Activated T-helper 17 cell treated with anti-CD3 and anti-CD28 coated beads, Interleukin-2, amount 50 U/mL, for 72 hours (primary cell): ENCODE data around the gene EGR1. TPM values are rescaled to one million over a fixed set of nuclear protein-coding genes. Genes with fewer than 3 reads are reported as not detected.
A peak's percentile ranks its signal among the peaks of the same experiment; 100 is the strongest.

ENCODE experiments used
- ATAC-seq: fragments of 150-1000 bp; cut with Tn5 transposase; replicated peaks from 2 replicates; pipeline ENCODE4 v1.10.0; 2021; ENCODE audit warnings: mild to moderate bottlenecking, moderate library complexity
- H3K27ac Mint-ChIP-seq: one replicate; pipeline ENCODE4 v1.8.0; 2022; ENCODE audit warnings: mixed read lengths
- H3K27me3 Mint-ChIP-seq: one replicate; pipeline ENCODE4 v1.8.0; 2022; ENCODE audit warnings: mixed read lengths
- H3K36me3 Mint-ChIP-seq: one replicate; pipeline ENCODE4 v1.8.0; 2022; ENCODE audit warnings: low read depth, mild to moderate bottlenecking, mixed read lengths
- H3K4me1 Mint-ChIP-seq: one replicate; pipeline ENCODE4 v1.8.0; 2022; ENCODE audit warnings: mixed read lengths
- H3K4me3 Mint-ChIP-seq: one replicate; pipeline ENCODE4 v1.8.0; 2022; ENCODE audit warnings: mild to moderate bottlenecking, mixed read lengths
- H3K9me3 Mint-ChIP-seq: one replicate; pipeline ENCODE4 v1.8.0; 2022; ENCODE audit warnings: mixed read lengths
- total RNA-seq, 2 donors: library from RNA; stranded (reverse); gene quantifications; one replicate each; pipeline ENCODE4 v1.2.3, GENCODE V29; 2022

EGR1 gene
- total RNA-seq, 2 donors from 2014 or later: 14.0 to 77.6 TPM

DNA sequence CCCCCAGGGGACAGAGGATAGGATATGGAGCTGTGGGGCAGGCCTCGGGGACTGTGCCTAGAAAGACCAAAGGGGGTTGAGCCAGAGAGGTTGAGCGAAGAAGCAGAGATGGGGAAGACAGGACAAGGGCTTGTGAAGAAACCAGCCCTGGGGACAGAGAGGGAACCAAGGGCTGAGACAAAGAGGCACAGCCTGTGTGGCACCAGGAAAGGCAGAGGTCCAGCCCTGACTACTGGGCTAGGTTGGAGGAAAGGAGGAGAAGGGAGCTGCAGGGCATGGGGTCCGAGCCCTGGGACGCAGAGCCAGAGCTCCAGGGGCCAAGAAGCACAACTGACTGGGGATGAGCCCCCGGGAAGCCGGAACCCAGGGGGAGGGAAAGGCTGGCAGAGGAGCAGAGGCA is 17.2 kb upstream of the EGR1 start:
- no peaks in the 10 kb centered on the region for H3K36me3 Mint-ChIP-seq
- H3K9me3 Mint-ChIP-seq: no peaks in the 10 kb centered on the region
- H3K27me3 Mint-ChIP-seq: no peaks in the 10 kb centered on the region
- ATAC-seq: no peak
- no peak overlapping the region for H3K27ac Mint-ChIP-seq
- no peak overlapping the region for H3K4me3 Mint-ChIP-seq
- no peaks in the 10 kb centered on the region for H3K4me1 Mint-ChIP-seq

DNA sequence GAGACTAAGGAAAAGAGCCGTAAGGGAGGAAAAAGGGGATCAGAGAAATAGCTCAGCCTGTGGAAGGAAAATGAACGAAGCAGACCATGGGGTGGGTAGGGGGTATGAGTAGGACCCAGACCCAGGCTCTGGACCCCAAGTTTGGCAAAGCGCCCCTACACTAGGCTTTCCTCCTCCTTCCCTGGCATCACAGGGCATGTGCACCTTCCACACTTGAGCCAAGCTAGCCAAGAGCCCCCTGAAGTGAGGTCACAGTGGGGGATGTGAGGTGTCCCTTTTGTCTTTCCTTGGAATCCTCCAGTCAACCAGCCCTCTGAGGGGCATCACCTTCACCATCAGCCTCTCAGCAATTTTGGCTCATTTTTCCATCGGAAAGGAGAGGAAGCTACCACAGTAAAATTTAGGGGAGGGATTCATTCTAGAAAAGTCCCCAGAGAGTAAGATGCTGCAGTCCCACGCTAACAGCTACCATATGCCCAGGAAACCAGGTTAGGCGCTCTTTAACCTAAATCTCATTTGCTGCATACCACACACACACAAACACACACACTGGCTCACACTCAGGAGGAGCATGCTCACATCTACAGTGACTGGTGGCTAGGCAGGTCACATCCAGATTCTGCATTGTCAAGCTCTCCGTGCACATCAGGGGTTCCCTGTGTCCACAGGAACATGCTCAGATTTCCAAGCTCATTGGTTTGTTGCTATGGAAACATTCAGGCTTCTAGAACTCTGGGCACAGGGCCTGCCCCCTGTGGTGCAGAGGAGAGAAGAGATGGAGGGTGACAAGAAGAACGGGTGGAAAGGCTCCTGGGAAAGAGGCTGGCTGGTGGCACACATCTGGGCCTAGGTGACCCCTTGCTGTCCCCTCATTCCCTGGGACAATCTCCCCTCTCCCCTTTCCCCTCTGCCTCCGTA is 16.5 kb upstream of the EGR1 start:
- ATAC-seq: no peak
- no peaks in the 10 kb centered on the region for H3K9me3 Mint-ChIP-seq
- no peaks in the 10 kb centered on the region for H3K4me1 Mint-ChIP-seq
- H3K27ac Mint-ChIP-seq: no peak overlapping the region
- H3K36me3 Mint-ChIP-seq: no peaks in the 10 kb centered on the region
- H3K4me3 Mint-ChIP-seq: no peak overlapping the region
- no peaks in the 10 kb centered on the region for H3K27me3 Mint-ChIP-seq

DNA sequence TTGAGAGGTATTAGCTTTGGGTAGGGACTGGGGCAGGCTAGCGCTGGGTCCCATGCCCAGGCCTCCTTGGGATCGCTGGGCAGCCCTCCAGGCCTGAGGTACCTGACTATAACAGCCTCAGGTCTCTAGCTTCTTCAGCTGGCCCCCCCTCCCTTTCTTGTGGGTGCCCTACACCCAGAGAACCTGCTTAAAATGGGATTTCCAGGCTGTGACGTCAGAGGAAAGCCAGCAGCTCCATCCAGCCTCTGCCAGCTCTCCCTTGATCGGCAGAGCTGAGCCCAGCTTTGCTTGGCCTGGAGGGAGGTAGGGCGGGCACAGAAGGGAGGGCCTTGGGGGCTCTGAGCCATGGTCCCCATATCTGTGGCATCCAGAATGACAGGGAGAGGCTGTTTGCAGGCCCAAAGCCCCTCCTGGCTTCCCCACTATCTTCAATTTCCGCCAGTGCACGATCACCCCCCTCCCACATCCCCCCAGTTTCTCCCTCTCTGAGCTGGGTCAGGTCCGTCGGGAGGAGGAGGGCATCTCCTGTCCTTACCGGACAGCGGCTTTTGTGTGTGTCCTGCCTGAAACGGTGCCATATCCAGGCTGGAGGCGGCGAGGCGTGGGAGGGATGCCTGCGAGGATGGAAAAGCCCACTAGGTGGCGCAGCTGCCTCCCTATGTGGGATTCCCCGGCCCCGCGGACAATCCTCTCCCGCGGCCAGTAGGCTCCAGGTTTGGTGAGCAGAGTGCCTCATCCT is 15.6 kb upstream of the EGR1 start:
- Mint-ChIP-seq H3K9me3 (no peaks in the 10 kb centered on the region), H3K27me3 (no peaks in the 10 kb centered on the region), H3K4me3 (peak overlapping the region; percentile 54), H3K36me3 (no peaks in the 10 kb centered on the region), H3K4me1 (no peaks in the 10 kb centered on the region), H3K27ac (peak overlapping the region; percentile 65)
- ATAC-seq: peak; percentile 94

DNA sequence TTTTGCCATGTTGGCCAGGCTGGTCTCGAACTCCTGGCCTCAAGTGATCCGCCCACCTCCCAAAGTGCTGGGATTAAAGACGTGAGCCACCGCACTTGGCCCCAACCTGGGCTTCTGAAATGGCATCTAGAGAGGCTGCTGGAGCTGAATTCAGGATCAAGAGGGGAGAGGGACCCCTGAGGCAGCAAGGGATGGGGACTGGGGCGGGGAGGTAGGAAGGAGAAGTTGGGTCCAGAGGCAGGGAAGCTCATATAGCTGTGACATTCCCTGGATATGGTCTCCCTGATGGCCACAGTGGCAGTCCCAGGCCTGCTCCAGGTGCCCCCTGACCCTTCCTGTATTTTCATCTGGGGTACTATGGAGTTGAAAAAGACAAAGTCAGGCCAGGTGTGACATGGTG is 14.3 kb upstream of the EGR1 start:
- Mint-ChIP-seq H3K4me3 (no peak overlapping the region), H3K27ac (no peak overlapping the region), H3K27me3 (no peaks in the 10 kb centered on the region), H3K4me1 (no peaks in the 10 kb centered on the region), H3K9me3 (no peaks in the 10 kb centered on the region), H3K36me3 (no peaks in the 10 kb centered on the region)
- ATAC-seq: no peak

DNA sequence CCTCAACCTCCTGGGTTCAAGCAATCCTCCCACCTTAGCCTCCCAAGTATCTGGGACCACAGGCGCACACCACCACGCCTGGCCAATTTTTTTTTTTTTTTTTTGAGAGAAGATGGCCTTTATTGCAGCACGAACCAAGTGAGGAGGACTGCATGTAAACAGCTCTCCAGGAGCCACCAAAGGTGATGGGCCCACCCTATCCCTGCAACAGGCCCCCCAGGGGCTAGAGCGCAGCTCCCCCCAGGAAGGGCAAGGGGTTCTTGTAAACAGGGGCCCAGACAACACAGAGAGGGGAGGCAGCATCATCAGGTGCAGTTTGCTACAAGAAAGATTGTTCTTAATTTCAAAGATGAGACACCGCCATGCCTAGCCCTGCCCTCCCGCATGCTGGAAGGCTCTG is 12.6 kb upstream of the EGR1 start:
- no peaks in the 10 kb centered on the region for H3K27me3 Mint-ChIP-seq
- no peaks in the 10 kb centered on the region for H3K36me3 Mint-ChIP-seq
- ATAC-seq: no peak
- H3K4me1 Mint-ChIP-seq: no peaks in the 10 kb centered on the region
- H3K27ac Mint-ChIP-seq: no peak overlapping the region
- H3K9me3 Mint-ChIP-seq: no peaks in the 10 kb centered on the region
- no peak overlapping the region for H3K4me3 Mint-ChIP-seq

DNA sequence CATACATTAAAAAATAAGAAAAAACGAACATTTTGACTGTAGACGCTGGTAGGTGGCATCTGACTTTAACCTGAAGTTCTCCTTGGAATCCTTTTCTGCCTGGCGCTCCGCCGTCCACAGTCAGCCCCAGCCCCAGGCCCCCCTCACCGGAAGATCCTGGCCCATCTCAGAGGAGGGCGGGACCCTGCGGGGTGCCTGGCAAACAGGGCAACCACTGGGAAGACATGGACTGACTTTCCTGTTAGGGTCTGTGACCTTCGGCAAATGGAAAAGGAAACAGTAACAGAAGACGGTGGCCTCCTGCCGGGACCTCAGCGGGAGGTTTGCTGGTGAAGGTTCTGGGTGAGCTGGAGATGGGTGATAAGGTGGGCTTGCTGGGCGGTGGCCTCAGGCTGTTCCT is 11.7 kb upstream of the EGR1 start:
- Mint-ChIP-seq H3K4me3 (no peak overlapping the region), H3K27ac (no peak overlapping the region)
- no peak for ATAC-seq

DNA sequence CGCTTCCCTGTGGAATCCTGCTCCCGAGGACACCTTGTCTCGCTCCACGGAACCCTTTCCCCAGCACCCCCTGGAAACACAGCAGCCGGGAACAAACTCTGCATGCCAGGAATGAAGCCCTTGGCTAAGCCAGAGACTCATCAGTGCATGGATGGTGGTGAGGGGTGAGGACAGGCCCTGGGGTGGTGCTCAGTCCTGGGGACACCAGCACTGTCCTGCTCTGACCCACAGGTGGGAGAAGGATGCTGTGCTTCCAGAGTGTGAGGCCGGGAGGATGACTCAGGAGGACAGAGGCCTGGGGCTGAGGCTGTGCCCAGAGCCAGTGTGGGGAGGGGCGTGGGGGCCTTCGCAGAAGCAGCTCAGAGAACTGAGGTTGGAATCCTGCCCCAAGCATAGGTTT is 11.2 kb upstream of the EGR1 start:
- Mint-ChIP-seq H3K27me3 (no peaks in the 10 kb centered on the region), H3K27ac (no peak overlapping the region), H3K9me3 (peaks cover 1% of the 10 kb centered on the region), H3K4me3 (no peak overlapping the region), H3K36me3 (no peaks in the 10 kb centered on the region), H3K4me1 (peaks cover 11% of the 10 kb centered on the region)
- ATAC-seq: no peak

More for the DNA sequence above, 11.7 kb upstream of the EGR1 start:
- peaks cover 5% of the 10 kb centered on the region for H3K4me1 Mint-ChIP-seq
- H3K36me3 Mint-ChIP-seq: no peaks in the 10 kb centered on the region
- no peaks in the 10 kb centered on the region for H3K9me3 Mint-ChIP-seq
- H3K27me3 Mint-ChIP-seq: no peaks in the 10 kb centered on the region

DNA sequence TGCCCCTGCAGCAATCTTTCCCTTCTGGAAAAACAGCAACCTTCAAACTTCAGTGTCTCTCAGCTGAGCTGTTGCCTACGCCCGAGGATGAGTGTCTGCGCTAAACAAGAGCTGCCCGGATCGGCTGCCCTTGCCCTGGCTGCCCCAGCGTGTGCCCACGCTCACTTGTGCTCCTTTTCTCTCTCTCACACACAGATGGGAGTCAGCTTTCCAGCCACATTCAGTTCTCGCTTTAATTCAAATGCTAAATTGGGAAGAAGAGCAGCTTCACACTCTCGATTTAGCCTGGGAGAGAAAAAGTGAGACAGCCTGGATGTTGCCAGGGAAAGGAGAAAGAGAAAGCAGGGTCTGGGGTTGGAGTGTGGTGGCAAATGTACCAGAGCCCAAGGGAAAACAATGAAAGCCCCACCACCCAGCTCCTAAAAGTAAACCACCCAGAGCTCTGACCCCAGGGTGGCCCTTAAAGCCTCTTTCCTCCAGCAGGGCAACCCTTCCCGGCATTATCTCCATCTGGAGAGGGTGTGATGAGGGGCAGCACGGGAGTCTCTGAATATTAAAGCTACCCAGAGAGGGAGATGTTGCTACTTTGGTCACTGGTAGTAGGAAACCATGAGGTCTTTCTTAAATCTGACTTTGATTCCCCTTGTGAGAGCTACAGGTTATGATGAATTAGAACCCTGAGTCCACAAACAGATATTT is 9.9 kb upstream of the EGR1 start:
- H3K9me3 Mint-ChIP-seq: peaks cover 3% of the 10 kb centered on the region
- no peak for ATAC-seq
- H3K27ac Mint-ChIP-seq: no peak overlapping the region
- H3K4me3 Mint-ChIP-seq: no peak overlapping the region
- no peaks in the 10 kb centered on the region for H3K27me3 Mint-ChIP-seq
- no peaks in the 10 kb centered on the region for H3K36me3 Mint-ChIP-seq
- peaks cover 17% of the 10 kb centered on the region for H3K4me1 Mint-ChIP-seq

DNA sequence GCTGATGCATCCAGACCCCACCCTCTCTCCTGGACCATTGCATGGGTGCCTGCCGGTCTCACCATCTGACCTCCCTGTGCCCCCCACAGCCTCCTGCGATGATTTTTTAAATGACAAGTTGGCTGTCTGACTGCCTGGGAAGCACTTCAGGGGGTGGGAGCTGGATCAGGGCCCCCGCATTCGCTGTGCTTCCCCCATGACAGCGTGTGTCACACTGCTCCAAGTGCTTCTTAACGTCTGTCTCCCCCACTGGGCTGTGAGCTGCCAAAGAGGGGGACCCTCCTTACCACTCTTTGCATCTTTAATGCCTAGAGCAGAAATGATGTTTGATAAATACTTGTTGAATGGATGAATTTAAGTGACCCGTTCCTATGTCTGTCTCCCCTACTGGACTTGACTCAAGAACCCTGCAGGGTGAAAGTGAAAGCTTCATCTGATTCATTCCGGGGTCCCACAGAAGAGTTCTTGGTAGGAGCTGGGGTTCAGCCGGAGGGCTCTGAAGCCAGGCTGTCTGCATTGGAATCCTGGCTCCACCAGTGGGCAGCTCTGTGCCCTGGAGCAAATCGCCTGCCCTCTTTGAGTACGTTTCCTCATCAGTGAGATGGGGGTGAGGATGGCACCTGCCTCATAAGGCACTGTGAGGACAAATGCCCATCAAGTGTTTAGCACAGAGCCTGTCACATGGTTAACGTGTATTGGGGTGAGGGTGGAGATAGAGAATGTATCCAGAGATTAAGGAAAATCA is 7.6 kb upstream of the EGR1 start:
- Mint-ChIP-seq H3K36me3 (no peaks in the 10 kb centered on the region), H3K4me3 (peak overlapping the region; percentile 87), H3K27me3 (no peaks in the 10 kb centered on the region), H3K9me3 (peaks cover 3% of the 10 kb centered on the region), H3K27ac (peak overlapping the region; percentile 84), H3K4me1 (peaks cover 29% of the 10 kb centered on the region)
- ATAC-seq: no peak

DNA sequence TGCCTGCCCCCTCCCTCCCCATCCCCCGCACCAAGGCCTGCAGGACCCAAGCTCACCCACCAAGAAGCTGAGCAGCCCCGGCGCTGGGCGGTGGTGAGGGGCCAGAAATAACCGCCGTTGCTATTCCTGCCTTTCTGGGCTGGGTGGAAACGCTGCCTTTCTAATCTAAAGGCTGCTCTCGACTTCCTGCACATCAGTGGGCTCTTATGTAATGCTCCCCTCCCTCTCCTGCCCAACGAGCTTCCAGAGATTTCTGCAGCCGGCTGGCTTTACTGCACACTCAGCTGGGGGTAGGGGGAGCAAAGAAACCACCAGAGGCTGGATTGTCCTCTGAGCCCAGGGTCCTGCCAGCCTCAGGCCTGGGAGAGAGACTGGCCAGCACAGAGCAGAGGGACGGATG is 6.9 kb upstream of the EGR1 start:
- ATAC-seq: no peak
- Mint-ChIP-seq H3K4me3 (peak overlapping the region; percentile 87), H3K27ac (peak overlapping the region; percentile 99), H3K4me1 (peaks cover 29% of the 10 kb centered on the region), H3K36me3 (no peaks in the 10 kb centered on the region), H3K27me3 (no peaks in the 10 kb centered on the region), H3K9me3 (peaks cover 3% of the 10 kb centered on the region)

DNA sequence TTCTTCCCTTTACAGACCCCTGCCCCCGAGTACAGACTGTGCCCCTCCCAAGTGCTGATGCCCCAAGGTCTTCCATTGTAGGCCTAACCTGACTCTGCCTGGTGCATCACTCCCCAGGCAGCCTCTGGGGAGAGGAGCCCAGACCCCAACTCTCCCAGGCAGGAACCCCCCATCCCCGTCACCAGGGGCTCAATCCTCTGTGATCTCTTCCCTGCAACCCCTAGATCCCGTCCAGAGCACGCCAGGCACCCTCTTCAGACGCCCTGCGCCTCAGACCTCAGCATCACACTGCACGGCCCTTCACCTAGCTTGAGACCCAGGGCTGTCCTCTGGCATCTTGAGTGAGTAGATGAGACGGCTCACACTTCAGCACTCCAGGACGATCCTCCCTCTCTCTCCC is 6.4 kb upstream of the EGR1 start:
- ATAC-seq: peak; percentile 5
- no peaks in the 10 kb centered on the region for H3K27me3 Mint-ChIP-seq
- peak overlapping the region; percentile 99 for H3K27ac Mint-ChIP-seq
- H3K36me3 Mint-ChIP-seq: no peaks in the 10 kb centered on the region
- peaks cover 3% of the 10 kb centered on the region for H3K9me3 Mint-ChIP-seq
- H3K4me3 Mint-ChIP-seq: peak overlapping the region; percentile 87
- peaks cover 29% of the 10 kb centered on the region for H3K4me1 Mint-ChIP-seq

DNA sequence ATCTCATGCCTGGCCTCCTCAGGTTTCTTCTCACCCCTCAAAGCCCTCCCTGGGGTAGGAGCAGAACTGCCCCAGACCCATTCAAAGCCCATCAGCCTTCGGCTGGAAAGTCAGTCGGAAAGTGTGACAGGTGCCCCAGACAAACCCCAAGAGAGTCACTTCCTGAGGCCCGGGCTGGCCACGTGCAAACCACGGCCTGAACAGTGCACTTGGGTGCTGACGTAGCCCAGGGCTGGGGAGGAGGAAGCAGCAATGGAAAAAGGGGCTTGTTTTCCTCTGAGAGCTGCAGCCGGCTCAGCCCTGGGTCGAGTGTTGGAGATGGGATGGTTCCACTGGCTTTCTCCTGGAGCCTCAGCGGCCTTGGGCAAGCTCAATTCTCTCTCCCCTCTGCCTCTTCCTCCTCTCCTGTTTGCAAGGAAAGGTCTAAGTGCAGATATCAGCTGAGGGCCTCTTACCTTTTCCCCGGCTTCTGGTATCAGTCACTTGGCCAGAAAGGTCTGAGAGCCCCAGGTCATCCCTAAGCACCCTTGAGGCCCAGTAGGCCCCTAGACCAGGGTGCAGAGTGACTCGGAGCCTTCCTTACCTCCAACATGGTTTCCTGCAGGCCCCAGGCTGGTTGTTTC is 5.9 kb upstream of the EGR1 start:
- Mint-ChIP-seq H3K4me1 (peaks cover 29% of the 10 kb centered on the region), H3K27ac (peak overlapping the region; percentile 99), H3K9me3 (peaks cover 3% of the 10 kb centered on the region), H3K36me3 (no peaks in the 10 kb centered on the region), H3K4me3 (peak overlapping the region; percentile 87), H3K27me3 (no peaks in the 10 kb centered on the region)
- peak; percentile 75 for ATAC-seq

DNA sequence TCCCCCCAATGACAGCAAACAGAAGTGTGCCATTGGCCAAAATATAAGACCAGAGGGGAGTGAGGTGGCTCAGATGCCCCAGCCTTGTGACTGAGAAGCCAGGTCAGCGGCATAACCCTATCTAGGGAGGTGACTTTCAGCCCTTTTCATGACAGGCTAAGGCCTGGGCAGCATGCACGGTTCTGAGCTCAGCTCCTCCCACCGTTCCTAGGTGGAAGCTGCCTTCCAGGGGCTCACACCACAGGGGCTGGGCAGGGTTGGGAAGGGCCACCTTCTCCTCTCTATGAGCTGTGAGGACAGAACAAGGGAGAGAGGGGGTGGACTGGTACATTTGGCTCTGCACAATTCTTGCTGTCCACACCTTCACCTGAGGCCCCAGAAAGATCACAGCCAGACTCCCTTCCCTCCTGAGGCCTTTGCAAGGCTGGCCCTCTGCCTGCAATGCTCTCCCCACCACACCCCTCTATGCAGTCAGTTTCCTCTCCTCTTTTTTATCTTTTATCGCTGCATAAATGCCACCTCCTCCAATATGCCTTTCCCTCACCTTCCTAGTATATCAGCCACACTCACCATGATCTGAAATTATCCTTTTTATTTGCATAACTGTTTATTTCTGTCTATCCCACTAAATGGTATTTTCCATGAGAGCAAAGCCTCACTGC is 5.1 kb upstream of the EGR1 start:
- peaks cover 4% of the 10 kb centered on the region for H3K36me3 Mint-ChIP-seq
- peaks cover 29% of the 10 kb centered on the region for H3K4me1 Mint-ChIP-seq
- peaks cover 3% of the 10 kb centered on the region for H3K9me3 Mint-ChIP-seq
- H3K4me3 Mint-ChIP-seq: peak overlapping the region; percentile 87
- ATAC-seq: no peak
- H3K27ac Mint-ChIP-seq: peak overlapping the region; percentile 99
- no peaks in the 10 kb centered on the region for H3K27me3 Mint-ChIP-seq
